Endothelial cell (in vitro differentiated cells): Measurements from ENCODE around the gene MORC4. TPM values are rescaled to one million over a fixed set of nuclear protein-coding genes. Genes with fewer than 3 reads are reported as not detected.
A peak's percentile ranks its signal among the peaks of the same experiment; 100 is the strongest.

Experiments
- DNase-seq: peaks from one replicate; pipeline ENCODE4 v3.0.0; 2021; ENCODE audit warnings: low spot score
- H3K27ac Mint-ChIP-seq: one replicate; pipeline ENCODE4 v1.8.0; 2021; ENCODE audit warnings: mixed read lengths, inconsistent platforms; ENCODE audit not compliant: unreplicated experiment
- H3K27me3 Mint-ChIP-seq: one replicate; pipeline ENCODE4 v1.8.0; 2021; ENCODE audit warnings: mild to moderate bottlenecking, moderate library complexity, mixed read lengths, inconsistent platforms; ENCODE audit not compliant: unreplicated experiment
- H3K36me3 Mint-ChIP-seq: one replicate; pipeline ENCODE4 v1.8.0; 2021; ENCODE audit warnings: mild to moderate bottlenecking, low read depth, mixed read lengths, inconsistent platforms; ENCODE audit not compliant: unreplicated experiment
- H3K4me1 Mint-ChIP-seq: one replicate; pipeline ENCODE4 v1.8.0; 2021; ENCODE audit warnings: mild to moderate bottlenecking, mixed read lengths, inconsistent platforms; ENCODE audit not compliant: unreplicated experiment
- H3K4me3 Mint-ChIP-seq: one replicate; pipeline ENCODE4 v1.8.0; 2021; ENCODE audit warnings: mild to moderate bottlenecking, mixed read lengths, inconsistent platforms; ENCODE audit not compliant: unreplicated experiment
- H3K9me3 Mint-ChIP-seq: one replicate; pipeline ENCODE4 v1.8.0; 2021; ENCODE audit warnings: mixed read lengths, inconsistent platforms; ENCODE audit not compliant: unreplicated experiment
- total RNA-seq: library from RNA; stranded (reverse); fragmentation: NEBNext Ultra II Directional; extraction: Animal tissue kit (Norgen Biotek cat#: 25700); gene quantifications from one replicate; pipeline ENCODE4 v1.2.1, GENCODE V29; 2021; ENCODE audit not compliant: unreplicated experiment
- TF ChIP-seq, protein P1 (sequence below): fragments of 200-600 bp; sonication (generic); IDR thresholded peaks from one replicate; pipeline ENCODE4 v1.5.0; 2021; ENCODE audit warnings: antibody characterized with exemption; ENCODE audit not compliant: unreplicated experiment

The MORC4 gene
- total RNA-seq, 1 donor from 2014 or later = 4.5 TPM

- Mint-ChIP-seq H3K36me3 (no peaks in the 10 kb centered on the region), H3K9me3 (no peaks in the 10 kb centered on the region), H3K4me3 (no peak overlapping the region), H3K27me3 (no peaks in the 10 kb centered on the region), H3K4me1 (no peaks in the 10 kb centered on the region), H3K27ac (no peak overlapping the region)
- DNase-seq = no peak
- TF ChIP-seq, protein P1, sequence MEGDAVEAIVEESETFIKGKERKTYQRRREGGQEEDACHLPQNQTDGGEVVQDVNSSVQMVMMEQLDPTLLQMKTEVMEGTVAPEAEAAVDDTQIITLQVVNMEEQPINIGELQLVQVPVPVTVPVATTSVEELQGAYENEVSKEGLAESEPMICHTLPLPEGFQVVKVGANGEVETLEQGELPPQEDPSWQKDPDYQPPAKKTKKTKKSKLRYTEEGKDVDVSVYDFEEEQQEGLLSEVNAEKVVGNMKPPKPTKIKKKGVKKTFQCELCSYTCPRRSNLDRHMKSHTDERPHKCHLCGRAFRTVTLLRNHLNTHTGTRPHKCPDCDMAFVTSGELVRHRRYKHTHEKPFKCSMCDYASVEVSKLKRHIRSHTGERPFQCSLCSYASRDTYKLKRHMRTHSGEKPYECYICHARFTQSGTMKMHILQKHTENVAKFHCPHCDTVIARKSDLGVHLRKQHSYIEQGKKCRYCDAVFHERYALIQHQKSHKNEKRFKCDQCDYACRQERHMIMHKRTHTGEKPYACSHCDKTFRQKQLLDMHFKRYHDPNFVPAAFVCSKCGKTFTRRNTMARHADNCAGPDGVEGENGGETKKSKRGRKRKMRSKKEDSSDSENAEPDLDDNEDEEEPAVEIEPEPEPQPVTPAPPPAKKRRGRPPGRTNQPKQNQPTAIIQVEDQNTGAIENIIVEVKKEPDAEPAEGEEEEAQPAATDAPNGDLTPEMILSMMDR = no peak
Measured at GRCh38 chrX:106954041-106954440, 46.0 kb downstream of the MORC4 start.

GRCh38 chrX:106952988-106953387, 47.0 kb downstream of the MORC4 start:
- no peak for DNase-seq
- Mint-ChIP-seq H3K27ac (no peak overlapping the region), H3K4me3 (no peak overlapping the region), H3K27me3 (no peaks in the 10 kb centered on the region), H3K36me3 (no peaks in the 10 kb centered on the region), H3K4me1 (no peaks in the 10 kb centered on the region), H3K9me3 (no peaks in the 10 kb centered on the region)
- TF ChIP-seq, protein P1 = peak; percentile 44

DNA sequence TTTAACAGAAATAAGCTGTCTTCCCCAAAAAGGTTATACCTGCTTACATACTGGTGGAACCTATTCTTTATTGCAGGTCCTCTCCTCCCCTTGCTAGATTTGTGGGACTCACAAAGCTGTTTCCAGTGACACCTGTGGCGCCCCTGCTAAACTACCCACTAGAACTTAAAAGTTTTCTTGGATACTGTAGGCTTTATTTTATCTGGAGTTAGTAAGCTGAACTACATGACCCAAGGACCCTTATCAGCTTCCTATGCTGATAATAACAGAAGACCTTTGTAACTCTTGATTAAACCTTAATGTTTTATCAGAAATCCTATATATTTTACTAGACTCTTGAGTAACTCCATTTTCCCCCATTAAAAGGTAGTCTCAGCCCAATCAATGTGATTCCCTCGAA, 47.5 kb downstream of the MORC4 start:
- H3K27ac Mint-ChIP-seq = no peak overlapping the region
- H3K36me3 Mint-ChIP-seq = no peaks in the 10 kb centered on the region
- H3K4me3 Mint-ChIP-seq = no peak overlapping the region
- no peak for DNase-seq
- H3K9me3 Mint-ChIP-seq = no peaks in the 10 kb centered on the region
- no peaks in the 10 kb centered on the region for H3K27me3 Mint-ChIP-seq
- no peaks in the 10 kb centered on the region for H3K4me1 Mint-ChIP-seq
- TF ChIP-seq, protein P1 = no peak

- no peak for DNase-seq
- no peaks in the 10 kb centered on the region for H3K36me3 Mint-ChIP-seq
- TF ChIP-seq, protein P1 = no peak
- H3K27ac Mint-ChIP-seq = no peak overlapping the region
- no peaks in the 10 kb centered on the region for H3K9me3 Mint-ChIP-seq
- H3K27me3 Mint-ChIP-seq = no peaks in the 10 kb centered on the region
- no peaks in the 10 kb centered on the region for H3K4me1 Mint-ChIP-seq
- no peak overlapping the region for H3K4me3 Mint-ChIP-seq
Measured at GRCh38 chrX:106952089-106952488, 47.9 kb downstream of the MORC4 start.

- no peak for DNase-seq
- Mint-ChIP-seq H3K27me3 (no peaks in the 10 kb centered on the region), H3K36me3 (no peaks in the 10 kb centered on the region), H3K4me3 (no peak overlapping the region), H3K9me3 (no peaks in the 10 kb centered on the region), H3K27ac (no peak overlapping the region), H3K4me1 (no peaks in the 10 kb centered on the region)
- TF ChIP-seq, protein P1 = no peak
Measured at GRCh38 chrX:106951230-106951629, 48.8 kb downstream of the MORC4 start.
